ENCODE measurements around the gene PSMD4. TPM values are rescaled to one million over a fixed set of nuclear protein-coding genes. Genes with fewer than 3 reads are reported as not detected.
"Not testable (repeated sequence)": the region's sequence is repeated elsewhere in the genome, so short reads cannot be mapped to it uniquely, and the experiment has no call there.

PSMD4 gene
- total RNA-seq (10 to 100 TPM; 78.4 to 86.0 TPM), total RNA-seq (51.0 to 129 reads per million in 2 donors)

GRCh38 chr1:151254217-151255213 is at the start of gene PSMD4:
Gene PSMD4 (plus strand): TSS chr1:151254734. CDS start chr1:151254783, 49 bp downstream.
- Mint-ChIP-seq H3K4me3 (peak within 1 kb of the TSS; percentile 92), H3K4me1 (peaks cover 27% of the 10 kb centered on the region), H3K36me3 (ENCODE audit: low read depth) (no peaks in the 10 kb centered on the region), H3K27me3 (no peaks in the 10 kb centered on the region), H3K27ac (peak within 1 kb of the TSS; percentile 97)
- DNase-seq (peak; percentile 78 to 87 (median 86)), ATAC-seq (peak; percentile 94)
- H3K9me3 ChIP-seq (ENCODE audit: control insufficient read depth, low read length, poor library complexity, severe bottlenecking) = no peaks in the 10 kb centered on the region

GRCh38 chr1:151205381-151205965 is 49.1 kb upstream of the PSMD4 start:
- not testable (repeated sequence) for H3K36me3 Mint-ChIP-seq (ENCODE audit: low read depth); H3K27me3 Mint-ChIP-seq

GRCh38 chr1:151210830-151211229 is 43.7 kb upstream of the PSMD4 start:
- no peaks in the 10 kb centered on the region for H3K27me3 Mint-ChIP-seq
- H3K4me3 Mint-ChIP-seq = no peak overlapping the region
- H3K27ac Mint-ChIP-seq = peak overlapping the region; percentile 53
- DNase-seq (no peak), ATAC-seq (no peak)
- H3K9me3 ChIP-seq (ENCODE audit: control insufficient read depth, low read length, poor library complexity, severe bottlenecking) = no peaks in the 10 kb centered on the region
- peaks cover 14% of the 10 kb centered on the region for H3K4me1 Mint-ChIP-seq
- no peaks in the 10 kb centered on the region for H3K36me3 Mint-ChIP-seq (ENCODE audit: low read depth)

More at GRCh38 chr1:151205381-151205965, 49.1 kb upstream of the PSMD4 start:
- H3K4me3 Mint-ChIP-seq; DNase-seq; H3K9me3 ChIP-seq (ENCODE audit: control insufficient read depth, low read length, poor library complexity, severe bottlenecking); ATAC-seq; H3K4me1 Mint-ChIP-seq: not testable (repeated sequence)
- H3K27ac Mint-ChIP-seq = peak overlapping the region; percentile 72

GRCh38 chr1:151211972-151212705 is 42.4 kb upstream of the PSMD4 start:
- peak overlapping the region; percentile 88 for H3K27ac Mint-ChIP-seq
- DNase-seq (no peak), ATAC-seq (no peak)

GRCh38 chr1:151213560-151213959 is 41.0 kb upstream of the PSMD4 start:
- Mint-ChIP-seq H3K27me3 (no peaks in the 10 kb centered on the region), H3K4me3 (no peak overlapping the region), H3K36me3 (ENCODE audit: low read depth) (no peaks in the 10 kb centered on the region), H3K27ac (peak overlapping the region; percentile 88), H3K4me1 (peaks cover 20% of the 10 kb centered on the region)
- no peak for DNase-seq
- ATAC-seq = no peak
- H3K9me3 ChIP-seq (ENCODE audit: control insufficient read depth, low read length, poor library complexity, severe bottlenecking) = no peaks in the 10 kb centered on the region

More at GRCh38 chr1:151211972-151212705, 42.4 kb upstream of the PSMD4 start:
- Mint-ChIP-seq H3K27me3 (no peaks in the 10 kb centered on the region), H3K4me1 (peaks cover 18% of the 10 kb centered on the region), H3K4me3 (peak overlapping the region; percentile 59), H3K36me3 (ENCODE audit: low read depth) (no peaks in the 10 kb centered on the region)
- no peaks in the 10 kb centered on the region for H3K9me3 ChIP-seq (ENCODE audit: control insufficient read depth, low read length, poor library complexity, severe bottlenecking)

- Mint-ChIP-seq H3K4me3 (no peak overlapping the region), H3K36me3 (ENCODE audit: low read depth) (peaks cover 2% of the 10 kb centered on the region), H3K27ac (no peak overlapping the region), H3K4me1 (peaks cover 6% of the 10 kb centered on the region), H3K27me3 (no peaks in the 10 kb centered on the region)
- no peak for DNase-seq
- H3K9me3 ChIP-seq (ENCODE audit: control insufficient read depth, low read length, poor library complexity, severe bottlenecking) = no peaks in the 10 kb centered on the region
- no peak for ATAC-seq
These were observed 32.9 kb upstream of the PSMD4 start for GRCh38 chr1:151221616-151222015.

GRCh38 chr1:151222130-151222529 is 32.4 kb upstream of the PSMD4 start:
- DNase-seq (no peak), ATAC-seq (no peak)
- peaks cover 5% of the 10 kb centered on the region for H3K4me1 Mint-ChIP-seq
- no peaks in the 10 kb centered on the region for H3K27me3 Mint-ChIP-seq
- H3K9me3 ChIP-seq (ENCODE audit: control insufficient read depth, low read length, poor library complexity, severe bottlenecking) = no peaks in the 10 kb centered on the region
- peak overlapping the region; percentile 43 for H3K27ac Mint-ChIP-seq
- peaks cover 2% of the 10 kb centered on the region for H3K36me3 Mint-ChIP-seq (ENCODE audit: low read depth)
- H3K4me3 Mint-ChIP-seq = no peak overlapping the region

- Mint-ChIP-seq H3K27me3 (no peaks in the 10 kb centered on the region), H3K36me3 (ENCODE audit: low read depth) (peaks cover 14% of the 10 kb centered on the region), H3K4me1 (peaks cover 4% of the 10 kb centered on the region), H3K27ac (no peak overlapping the region), H3K4me3 (no peak overlapping the region)
- DNase-seq (no peak), ATAC-seq (no peak)
- H3K9me3 ChIP-seq (ENCODE audit: control insufficient read depth, low read length, poor library complexity, severe bottlenecking) = no peaks in the 10 kb centered on the region
These were observed 19.3 kb upstream of the PSMD4 start for GRCh38 chr1:151235235-151235634.

- H3K36me3 Mint-ChIP-seq (ENCODE audit: low read depth) = peaks cover 18% of the 10 kb centered on the region
- H3K27me3 Mint-ChIP-seq = no peaks in the 10 kb centered on the region
- peaks cover 4% of the 10 kb centered on the region for H3K4me1 Mint-ChIP-seq
- H3K9me3 ChIP-seq (ENCODE audit: control insufficient read depth, low read length, poor library complexity, severe bottlenecking) = no peaks in the 10 kb centered on the region
- DNase-seq (no peak), ATAC-seq (no peak)
- H3K4me3 Mint-ChIP-seq = no peak overlapping the region
- H3K27ac Mint-ChIP-seq = peak overlapping the region; percentile 45
These were observed 16.7 kb upstream of the PSMD4 start for GRCh38 chr1:151237678-151238466.

- peaks cover 4% of the 10 kb centered on the region for H3K4me1 Mint-ChIP-seq
- H3K4me3 Mint-ChIP-seq = no peak overlapping the region
- no peaks in the 10 kb centered on the region for H3K9me3 ChIP-seq (ENCODE audit: control insufficient read depth, low read length, poor library complexity, severe bottlenecking)
- ATAC-seq = no peak
- no peaks in the 10 kb centered on the region for H3K27me3 Mint-ChIP-seq
- peak overlapping the region; percentile 45 for H3K27ac Mint-ChIP-seq
- peaks cover 18% of the 10 kb centered on the region for H3K36me3 Mint-ChIP-seq (ENCODE audit: low read depth)
- DNase-seq = no peak
These were observed 16.1 kb upstream of the PSMD4 start for GRCh38 chr1:151238467-151238739.

GRCh38 chr1:151242442-151242841 is 12.1 kb upstream of the PSMD4 start:
- H3K27me3 Mint-ChIP-seq = no peaks in the 10 kb centered on the region
- peaks cover 4% of the 10 kb centered on the region for H3K4me1 Mint-ChIP-seq
- peaks cover 13% of the 10 kb centered on the region for H3K36me3 Mint-ChIP-seq (ENCODE audit: low read depth)
- ATAC-seq (no peak), DNase-seq (no peak)
- H3K27ac Mint-ChIP-seq = peak overlapping the region; percentile 43
- H3K4me3 Mint-ChIP-seq = no peak overlapping the region
- H3K9me3 ChIP-seq (ENCODE audit: control insufficient read depth, low read length, poor library complexity, severe bottlenecking) = no peaks in the 10 kb centered on the region

GRCh38 chr1:151243683-151244216 is 10.8 kb upstream of the PSMD4 start:
- Mint-ChIP-seq H3K36me3 (ENCODE audit: low read depth) (peaks cover 11% of the 10 kb centered on the region), H3K27ac (no peak overlapping the region)
- no peak for ATAC-seq

More at GRCh38 chr1:151243683-151244216, 10.8 kb upstream of the PSMD4 start:
- H3K9me3 ChIP-seq (ENCODE audit: control insufficient read depth, low read length, poor library complexity, severe bottlenecking) = no peaks in the 10 kb centered on the region
- no peak for DNase-seq
- Mint-ChIP-seq H3K4me1 (peaks cover 2% of the 10 kb centered on the region), H3K4me3 (no peak overlapping the region), H3K27me3 (no peaks in the 10 kb centered on the region)
